GM13977 (cell line): ENCODE data around the gene RARA.

ENCODE experiments used
- DNase-seq: peaks from one replicate; pipeline ENCODE4 v3.0.0; 2012; ENCODE audit warnings: low spot score
- in situ Hi-C: fragments of 300-500 bp; cut with MboI; formaldehyde crosslinking; loops from one replicate; pipeline ENCODE4 v1.12.0; 2022; ENCODE audit warnings: low sequenced_read_pairs, low pct_unique_long_range_greater_than_20kb, mixed read lengths, inconsistent platforms; ENCODE audit not compliant: unreplicated experiment
- TF ChIP-seq, protein P1 (sequence below): IDR thresholded peaks from 2 replicates; pipeline ENCODE4 v1.5.1; 2012; ENCODE audit warnings: mild to moderate bottlenecking, control low read depth; ENCODE audit not compliant: insufficient read depth; ENCODE audit errors: extremely low read depth, missing control alignments

The RARA gene

DNA sequence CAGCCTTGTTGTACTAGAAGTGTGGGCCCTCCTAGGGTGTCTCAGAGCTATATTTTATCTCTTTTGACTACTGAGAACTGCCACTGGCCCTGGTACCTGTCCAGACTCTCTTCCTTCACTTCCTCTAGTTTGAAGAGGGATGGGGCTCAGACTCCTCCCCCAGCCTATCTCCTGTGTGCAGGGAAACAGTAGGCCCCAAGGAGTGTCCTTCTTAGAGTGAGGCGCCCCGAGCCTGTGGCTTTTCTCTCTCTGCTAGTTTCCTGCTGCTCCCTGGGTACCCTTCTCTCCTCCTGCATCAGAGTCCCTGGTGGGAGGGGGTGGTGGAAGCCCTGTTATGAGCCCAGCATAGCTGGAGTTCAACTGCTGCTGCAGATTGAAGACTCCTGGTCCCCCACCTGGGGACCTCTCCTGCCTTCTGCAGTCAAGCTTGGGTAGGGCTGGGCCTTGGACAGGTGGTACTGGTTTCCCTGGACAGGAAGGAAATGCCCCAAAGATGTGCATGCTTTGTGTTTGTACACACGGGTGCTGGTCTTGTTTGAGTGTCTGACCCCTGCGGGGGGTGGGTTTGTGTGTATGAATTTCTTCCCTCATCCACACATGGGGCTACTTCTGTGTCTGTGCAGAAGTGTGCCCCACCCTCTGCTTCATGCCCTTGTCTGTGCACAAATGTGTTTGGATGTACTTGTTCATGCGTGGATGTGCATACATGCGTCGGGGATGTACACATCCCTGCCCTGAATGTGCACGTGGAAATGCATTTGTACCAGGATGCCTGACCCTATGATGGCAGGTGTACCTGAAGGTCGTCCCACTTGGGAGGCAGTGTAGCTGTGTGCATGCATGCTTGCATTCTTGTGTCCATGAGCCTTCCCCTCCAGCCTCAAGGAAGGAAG lies 6.9 kb downstream of the RARA start:
- in situ Hi-C loops, result no loop called here
- TF ChIP-seq, protein P1, sequence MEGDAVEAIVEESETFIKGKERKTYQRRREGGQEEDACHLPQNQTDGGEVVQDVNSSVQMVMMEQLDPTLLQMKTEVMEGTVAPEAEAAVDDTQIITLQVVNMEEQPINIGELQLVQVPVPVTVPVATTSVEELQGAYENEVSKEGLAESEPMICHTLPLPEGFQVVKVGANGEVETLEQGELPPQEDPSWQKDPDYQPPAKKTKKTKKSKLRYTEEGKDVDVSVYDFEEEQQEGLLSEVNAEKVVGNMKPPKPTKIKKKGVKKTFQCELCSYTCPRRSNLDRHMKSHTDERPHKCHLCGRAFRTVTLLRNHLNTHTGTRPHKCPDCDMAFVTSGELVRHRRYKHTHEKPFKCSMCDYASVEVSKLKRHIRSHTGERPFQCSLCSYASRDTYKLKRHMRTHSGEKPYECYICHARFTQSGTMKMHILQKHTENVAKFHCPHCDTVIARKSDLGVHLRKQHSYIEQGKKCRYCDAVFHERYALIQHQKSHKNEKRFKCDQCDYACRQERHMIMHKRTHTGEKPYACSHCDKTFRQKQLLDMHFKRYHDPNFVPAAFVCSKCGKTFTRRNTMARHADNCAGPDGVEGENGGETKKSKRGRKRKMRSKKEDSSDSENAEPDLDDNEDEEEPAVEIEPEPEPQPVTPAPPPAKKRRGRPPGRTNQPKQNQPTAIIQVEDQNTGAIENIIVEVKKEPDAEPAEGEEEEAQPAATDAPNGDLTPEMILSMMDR, result no peak
- DNase-seq, result peak; percentile 9

DNA sequence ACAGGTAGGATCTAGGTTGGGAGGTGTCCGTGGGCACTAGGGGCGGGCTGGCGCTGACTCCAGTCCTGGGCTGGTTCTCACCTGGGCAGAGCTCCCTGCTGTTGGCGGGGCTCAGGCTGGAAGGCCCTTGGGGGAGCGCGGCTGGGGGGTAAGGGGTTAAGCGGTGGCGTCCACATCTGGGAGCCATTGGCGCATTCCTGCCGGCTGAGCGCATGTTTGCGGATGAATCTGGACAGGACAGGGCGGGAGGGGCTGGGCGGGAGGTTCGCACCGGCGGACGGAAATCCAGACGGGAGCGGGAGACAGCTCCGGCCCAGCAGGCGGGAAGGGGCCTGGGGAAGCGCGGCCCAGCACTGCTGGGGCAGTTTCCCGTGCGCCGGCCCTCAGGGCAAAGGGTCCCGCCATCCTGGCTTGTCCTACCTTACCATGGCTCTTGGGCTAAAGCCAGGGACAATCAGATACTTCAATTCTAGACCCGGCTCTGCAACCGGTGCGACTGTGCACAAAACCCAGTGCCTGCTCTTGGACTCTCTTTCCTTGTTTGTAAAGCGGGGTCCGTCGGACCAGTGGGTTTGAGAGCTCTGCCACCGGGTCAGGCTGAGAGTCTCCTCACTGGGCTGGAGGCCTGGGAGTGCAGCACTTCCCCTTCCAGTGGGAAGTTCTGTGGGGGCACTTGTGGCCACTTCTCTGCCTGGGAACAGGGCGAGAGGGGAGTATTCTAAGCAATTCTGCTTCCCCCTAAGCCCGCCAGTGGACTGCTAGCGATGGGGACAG lies 7.8 kb downstream of the RARA start:
- in situ Hi-C loops, result no loop called here
- TF ChIP-seq, protein P1, result no peak
- DNase-seq, result peak; percentile 4

DNA sequence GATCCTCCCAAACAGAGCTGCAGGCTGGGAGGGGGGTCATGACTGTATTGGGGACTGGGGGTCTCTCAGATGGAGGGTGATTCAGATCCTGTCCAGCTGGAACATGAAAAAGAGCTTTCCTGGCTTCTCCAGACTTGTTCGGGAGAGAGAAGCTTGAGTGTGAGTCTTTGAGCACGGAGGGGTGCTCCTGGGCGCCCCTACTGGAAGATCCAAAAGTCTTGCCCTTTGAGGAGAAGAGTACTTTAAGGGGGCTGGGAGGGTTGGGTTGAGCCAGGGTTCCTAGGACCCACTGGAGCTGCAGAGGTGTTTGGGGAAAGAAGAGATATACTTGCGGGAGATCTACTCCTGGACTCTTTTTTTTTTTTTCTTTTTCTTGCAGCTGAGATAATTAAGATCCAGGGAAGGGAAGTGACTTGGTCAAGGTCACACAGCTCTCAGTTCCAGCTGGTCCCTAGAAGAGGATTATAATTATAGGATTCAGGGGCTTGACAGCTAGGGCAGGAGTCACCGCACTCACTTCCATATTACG lies 8.4 kb downstream of the RARA start:
- TF ChIP-seq, protein P1, result peak; percentile 61
- in situ Hi-C loops, result no loop called here
- DNase-seq, result peak; percentile 77

DNA sequence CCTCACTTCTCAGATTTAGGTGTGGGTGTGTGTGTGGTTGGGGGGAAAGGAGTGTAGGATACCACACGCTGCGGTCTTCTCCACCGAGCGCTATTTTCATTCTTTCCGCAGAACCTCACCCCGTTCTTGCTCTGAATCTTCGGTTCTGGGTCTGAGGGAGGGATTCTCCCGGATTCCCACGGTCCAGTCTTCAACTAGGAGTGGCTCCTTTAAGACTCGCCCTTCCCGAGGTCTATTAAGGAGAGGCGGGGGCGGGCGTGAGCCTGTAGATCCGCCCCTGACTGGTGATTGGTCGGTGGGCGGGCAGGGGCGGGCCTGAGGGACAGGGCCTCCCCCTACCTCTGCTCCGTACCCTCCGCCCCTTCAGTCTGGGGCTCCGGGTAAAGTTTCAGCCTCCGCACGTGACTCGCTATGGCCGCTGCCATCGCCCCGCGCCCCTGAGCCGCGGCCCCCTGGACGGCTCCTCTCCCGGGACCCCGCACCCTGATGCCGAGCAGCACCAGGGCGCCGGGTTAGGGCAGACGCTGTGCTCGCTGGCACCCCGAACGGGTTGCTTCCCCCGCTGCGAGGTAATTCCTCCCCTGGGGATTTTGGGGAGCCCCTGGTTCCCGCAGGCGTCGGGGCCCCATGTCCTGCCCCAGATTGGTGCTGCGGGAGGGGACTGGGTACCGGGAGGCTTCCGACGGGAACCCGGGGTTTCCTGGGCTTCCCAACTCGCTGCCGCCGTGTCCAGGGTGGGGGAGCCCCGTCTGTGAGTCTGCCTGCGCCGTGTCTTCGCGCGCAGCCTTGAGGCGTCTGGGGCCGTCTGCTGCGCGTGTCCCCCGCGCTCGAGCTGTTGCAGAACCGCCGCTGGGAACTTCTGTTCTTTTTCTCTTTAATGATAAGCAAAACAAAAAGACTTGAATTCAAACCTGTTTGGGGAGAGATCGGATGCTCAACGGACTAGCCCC lies 9.2 kb downstream of the RARA start:
- in situ Hi-C loops, result no loop called here
- TF ChIP-seq, protein P1, result no peak
- DNase-seq, result peak; percentile 98

DNA sequence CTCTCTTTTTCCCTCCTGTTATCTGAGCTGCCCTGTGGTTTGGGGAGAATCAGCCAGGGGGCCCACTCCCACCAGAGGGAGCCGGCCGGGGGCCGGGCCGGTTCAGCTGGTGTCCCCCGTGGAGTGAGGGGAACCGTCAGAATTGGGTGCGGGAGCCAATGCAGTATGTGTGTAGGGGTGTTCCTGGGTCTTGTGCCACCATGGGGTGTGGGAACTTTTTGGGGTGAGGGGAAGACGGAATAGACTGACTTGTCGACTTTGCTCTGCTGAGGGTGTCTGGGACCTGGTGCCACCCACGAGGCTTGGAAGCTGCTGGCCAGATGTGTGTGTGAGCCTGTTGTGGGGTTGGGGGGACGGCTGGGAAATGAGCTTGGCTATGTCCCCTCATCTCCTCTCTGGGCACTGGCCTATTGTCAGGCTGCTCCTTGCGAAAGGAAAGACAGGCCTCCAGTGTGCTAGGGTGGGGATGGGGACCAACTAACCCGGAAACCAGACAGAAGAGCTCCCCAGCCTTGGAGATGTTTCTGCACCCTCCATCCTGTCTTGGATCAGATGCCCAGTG lies 9.9 kb downstream of the RARA start:
- TF ChIP-seq, protein P1, result no peak
- no peak for DNase-seq
- in situ Hi-C loops, result no loop called here
